NCI-H748 (cell line): Measurements from ENCODE around the gene AP2B1.
"Not testable (repeated sequence)": the region's sequence is repeated elsewhere in the genome, so short reads cannot be mapped to it uniquely, and the experiment has no call there.

Source experiments
- DNase-seq: peaks from one replicate; lab custom pipeline; 2025; ENCODE audit not compliant: unreplicated experiment; lab: John Stamatoyannopoulos, UW

AP2B1 gene

GRCh38 chr17:35694906-35695305 is 107.8 kb downstream of the AP2B1 start:
- DNase-seq = no peak

DNA sequence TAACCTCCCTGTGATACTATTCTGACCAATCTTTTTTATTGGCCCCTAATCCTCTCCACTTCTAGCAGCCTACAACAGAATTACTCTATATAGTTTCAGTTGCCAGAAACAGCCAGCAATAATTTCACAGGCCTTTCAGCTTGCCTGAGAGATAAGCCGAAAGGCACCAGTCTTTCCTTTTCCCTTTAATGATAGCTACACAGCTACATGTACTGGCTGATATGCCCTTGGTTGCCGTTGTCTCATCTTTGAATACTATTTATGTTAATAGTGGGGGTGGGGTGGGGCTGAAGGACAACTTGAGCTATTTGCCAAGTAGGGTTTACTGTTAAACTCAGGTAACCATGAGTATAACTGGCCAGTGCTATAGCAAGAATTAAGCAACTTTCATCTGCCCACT is 108.5 kb downstream of the AP2B1 start:
- no peak for DNase-seq

DNA sequence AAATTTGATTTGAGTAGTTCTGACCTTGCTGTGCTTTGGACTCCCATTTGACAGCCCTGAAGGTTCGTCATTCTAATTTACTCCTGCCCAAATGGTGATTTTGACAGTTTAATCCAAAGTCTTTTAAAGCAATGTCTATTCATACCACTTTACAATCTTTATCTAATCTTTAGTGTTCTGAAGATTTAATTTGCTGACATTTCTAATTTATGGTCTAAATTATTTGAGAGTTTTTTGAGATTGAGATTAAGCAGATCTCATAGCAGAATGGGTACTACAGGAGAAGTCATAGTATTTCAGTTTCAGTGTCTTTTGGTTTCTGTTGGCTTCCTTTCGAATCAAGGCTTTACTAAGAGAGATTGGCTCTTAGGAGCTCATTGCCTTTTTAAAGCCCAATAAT is 111.7 kb downstream of the AP2B1 start:
- DNase-seq = no peak

DNA sequence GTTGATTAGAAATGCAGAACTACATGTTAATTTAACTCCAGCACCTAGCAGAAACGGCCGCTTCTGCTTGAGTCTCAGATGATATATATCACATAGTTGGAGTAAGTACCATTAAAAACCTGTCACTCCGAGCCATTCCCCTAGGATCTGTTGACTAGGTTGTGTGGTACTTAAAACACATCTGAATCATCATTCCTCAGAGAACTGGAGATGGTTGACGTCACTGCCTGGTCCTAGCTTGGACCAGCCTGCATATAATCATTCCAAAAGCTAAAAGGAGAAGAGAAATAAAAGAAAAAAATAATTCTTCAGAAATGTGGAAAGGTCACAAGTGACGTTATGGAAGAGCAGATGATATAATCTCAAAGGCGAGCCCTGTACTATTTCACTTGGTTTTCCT is 113.0 kb downstream of the AP2B1 start:
- DNase-seq = no peak

- DNase-seq = no peak
These were observed 114.4 kb downstream of the AP2B1 start for GRCh38 chr17:35701491-35701890.

- DNase-seq = not testable (repeated sequence)
These were observed 116.2 kb downstream of the AP2B1 start for GRCh38 chr17:35703308-35703707.

GRCh38 chr17:35705230-35705629 is 118.1 kb downstream of the AP2B1 start:
- DNase-seq = no peak

- no peak for DNase-seq
These were observed 118.6 kb downstream of the AP2B1 start for GRCh38 chr17:35705705-35706104.

- no peak for DNase-seq
These were observed 121.0 kb downstream of the AP2B1 start for GRCh38 chr17:35708149-35708548.

GRCh38 chr17:35708951-35709350 is 121.8 kb downstream of the AP2B1 start:
- no peak for DNase-seq

- no peak for DNase-seq
These were observed 122.8 kb downstream of the AP2B1 start for GRCh38 chr17:35709874-35710273.

- no peak for DNase-seq
These were observed 123.8 kb downstream of the AP2B1 start for GRCh38 chr17:35710950-35711349.

DNA sequence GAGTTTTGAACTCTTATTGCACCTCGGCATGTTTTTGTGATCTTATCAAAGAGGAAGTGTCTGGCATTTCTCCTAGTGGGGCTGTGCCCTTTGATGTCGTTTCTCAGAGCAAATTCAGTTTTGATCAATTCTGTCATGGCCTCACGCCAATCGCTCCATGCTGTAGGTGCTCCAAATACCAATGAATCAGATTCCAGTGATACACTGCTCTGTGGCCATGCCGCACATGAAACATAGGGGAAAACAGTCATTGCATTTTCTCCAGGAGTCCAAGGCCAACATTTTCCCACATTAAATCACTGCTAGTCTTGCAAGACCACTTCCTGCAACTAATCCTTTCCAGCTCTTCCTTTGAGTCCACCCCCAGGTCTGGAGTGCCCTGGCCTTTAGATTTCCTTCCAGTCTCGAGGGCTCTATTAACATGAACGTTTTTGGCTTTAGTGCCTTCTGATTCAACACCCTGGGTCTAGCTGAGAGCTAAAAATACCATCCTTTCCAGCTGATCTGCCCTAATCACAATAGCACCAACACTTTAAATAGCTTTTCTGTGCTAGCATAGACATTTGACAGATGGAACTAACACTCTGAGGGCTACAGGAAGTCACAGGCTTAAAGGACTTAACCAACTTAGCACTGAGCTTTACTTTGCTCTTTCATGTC is 126.1 kb downstream of the AP2B1 start:
- DNase-seq = no peak

DNA sequence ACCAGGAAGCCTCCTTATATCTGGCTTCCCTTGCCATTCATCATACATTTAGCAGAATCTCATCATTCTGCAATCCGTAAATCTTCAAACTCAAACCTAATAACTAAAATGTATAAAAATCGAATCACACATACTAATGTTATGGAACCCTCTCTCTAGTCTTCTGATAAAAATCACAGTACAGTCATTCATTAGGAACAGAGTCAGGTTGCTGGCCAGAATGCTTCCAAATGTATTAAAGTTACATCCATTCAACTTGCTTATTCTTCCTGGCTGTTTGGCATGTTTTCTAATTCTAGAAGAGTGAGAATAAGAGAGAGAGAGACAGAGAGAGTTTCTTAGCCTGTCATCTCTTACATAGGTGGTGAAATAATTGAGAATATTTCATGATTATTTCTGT is 127.9 kb downstream of the AP2B1 start:
- DNase-seq = no peak

DNA sequence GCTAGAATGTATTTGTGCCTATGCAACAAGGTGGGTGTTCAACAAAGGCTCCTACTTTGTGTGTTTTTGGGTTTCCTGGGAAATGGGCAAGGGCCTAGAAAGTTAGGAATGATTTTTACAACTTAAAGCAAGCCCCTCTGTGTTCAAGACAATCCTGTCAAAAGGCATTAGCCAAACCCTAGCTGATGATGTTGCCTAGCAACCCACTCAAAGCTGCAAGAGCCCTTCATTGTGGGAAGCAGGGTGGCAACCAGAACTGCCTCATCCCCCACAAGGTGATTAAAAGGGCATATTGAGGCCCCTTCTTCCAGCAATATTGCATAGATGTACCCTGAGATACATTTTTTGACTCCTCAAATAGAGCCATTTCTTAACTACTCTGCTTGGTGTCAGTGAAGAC is 128.3 kb downstream of the AP2B1 start:
- DNase-seq = peak; percentile 41

- DNase-seq = no peak
These were observed 129.1 kb downstream of the AP2B1 start for GRCh38 chr17:35716173-35716572.

DNA sequence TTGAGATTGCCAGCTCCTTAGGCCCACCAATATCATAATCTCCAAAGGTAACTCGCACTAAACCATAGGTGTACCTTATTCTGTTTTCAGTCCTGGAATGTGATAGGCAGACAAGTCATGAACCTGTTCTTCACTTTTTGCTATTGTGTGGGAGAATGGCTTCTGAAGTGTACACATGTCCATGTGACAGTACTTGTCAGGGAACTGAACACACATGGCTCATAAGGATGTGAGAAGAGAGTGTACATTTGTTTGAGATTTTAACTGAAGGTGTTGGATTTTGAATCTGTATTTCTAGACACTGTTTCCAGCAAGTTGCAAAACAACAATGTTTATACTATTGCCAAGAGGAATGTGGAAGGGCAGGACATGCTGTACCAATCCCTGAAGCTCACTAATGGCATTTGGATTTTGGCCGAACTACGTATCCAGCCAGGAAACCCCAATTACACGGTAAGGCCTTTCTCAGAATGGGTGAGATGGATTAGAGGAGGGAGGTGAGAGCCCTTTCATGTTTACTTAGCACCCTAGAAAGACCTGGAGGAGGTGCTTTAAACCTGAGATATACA is 129.9 kb downstream of the AP2B1 start:
- DNase-seq = no peak

- DNase-seq = no peak
These were observed 130.4 kb downstream of the AP2B1 start for GRCh38 chr17:35717475-35717874.

- no peak for DNase-seq
These were observed 136.6 kb downstream of the AP2B1 start for GRCh38 chr17:35723735-35724134.

DNA sequence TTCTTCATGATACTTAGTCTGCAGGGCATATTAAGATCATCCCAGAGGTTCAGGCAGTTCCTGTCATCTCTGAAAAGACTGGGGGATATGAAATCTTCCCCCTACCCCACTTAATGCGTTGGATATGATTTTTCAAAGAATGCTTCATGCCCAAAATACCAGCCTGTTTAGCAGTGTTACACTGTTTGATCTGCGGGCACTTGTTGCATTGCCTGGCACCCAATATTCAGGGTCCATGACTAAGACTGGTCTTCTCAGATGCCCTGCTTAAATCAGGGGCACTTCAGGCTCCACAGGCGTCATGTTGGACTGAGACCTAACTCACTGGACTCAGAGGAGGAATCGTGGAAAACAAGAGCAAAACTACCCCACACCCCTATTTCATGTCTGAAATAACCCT is 137.9 kb downstream of the AP2B1 start:
- no peak for DNase-seq

DNA sequence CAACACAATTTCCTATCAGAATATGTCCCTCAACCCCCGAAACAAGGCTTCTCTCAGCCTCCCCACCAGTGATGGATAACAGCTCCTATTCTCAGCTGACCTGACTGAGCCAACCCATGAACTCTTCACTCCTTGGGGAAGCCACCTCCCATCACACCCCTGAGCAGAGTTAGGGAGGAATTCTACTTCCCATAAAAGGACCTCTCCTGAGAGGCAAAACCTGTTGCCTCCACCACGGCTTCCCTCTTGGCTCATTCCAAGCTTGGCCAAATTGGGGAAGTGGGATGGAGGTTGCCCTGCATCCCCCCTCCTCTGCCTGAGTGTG is 138.6 kb downstream of the AP2B1 start:
- DNase-seq = no peak

GRCh38 chr17:35726127-35726952 is 139.2 kb downstream of the AP2B1 start:
- DNase-seq = no peak
